GM12878 (cell line): ENCODE measurements around the gene DIAPH1. TPM values are rescaled to one million over a fixed set of nuclear protein-coding genes. Genes with fewer than 3 reads are reported as not detected.

Source experiments
- ATAC-seq: fragments of 200-7000 bp; cut with Tn5 transposase; 3 replicates; pipeline ENCODE4 v1.9.1; 2020; ENCODE audit warnings: mild to moderate bottlenecking, moderate library complexity
- BruUV-seq: library from RNA; stranded (reverse); fragments of 400-500 nt; replicated peaks from 2 replicates; lab custom pipeline; 2021; lab: Mats Ljungman, UMichigan
- CTCF ChIA-PET: fragments of 300-600 bp; sonication (Branson Sonifier 250); formaldehyde crosslinking; extraction: SDS; loops from one replicate; lab custom pipeline; 2021; ENCODE audit warnings: inconsistent platforms; lab: Yijun Ruan, JAX
- POLR2A ChIA-PET: fragments of 350-600 bp; formaldehyde crosslinking; extraction: SDS; loops from one replicate; lab custom pipeline; 2021; ENCODE audit warnings: inconsistent platforms; lab: Charles Lee
- RAD21 ChIA-PET: fragments of 300-600 bp; sonication (Branson Sonifier 250); formaldehyde crosslinking; loops from one replicate; lab custom pipeline; 2023; ENCODE audit warnings: antibody characterized with exemption; ENCODE audit not compliant: unreplicated experiment; lab: Charles Lee
- SMC1A ChIA-PET: fragments of 300-600 bp; sonication (Branson Sonifier 250); formaldehyde crosslinking; loops from one replicate; lab custom pipeline; 2023; ENCODE audit not compliant: unreplicated experiment, uncharacterized antibody; lab: Charles Lee
- DNase-seq: peaks from one replicate; pipeline ENCODE4 v3.0.0-alpha.2; 2011; ENCODE audit warnings: low read depth, low spot score
- FAIRE-seq: peaks from 3 replicates; lab custom pipeline; 2011; peaks lifted over from hg19 to GRCh38; lab: Jason Lieb, UNC
- H2AFZ ChIP-seq: 2 replicates; pipeline ENCODE4 v1.6.0; 2011; ENCODE audit warnings: low read depth, low read length, control low read depth; ENCODE audit not compliant: control insufficient read depth
- H3K27ac ChIP-seq: 2 replicates; pipeline ENCODE4 v1.5.1; 2011; ENCODE audit warnings: control low read depth; ENCODE audit not compliant: control insufficient read depth, insufficient read depth
- H3K27me3 ChIP-seq, 2 experiments: replicated peaks in 1 of 2; 2 replicates each; pipeline versions ENCODE4 v1.6.0 to v1.6.1; 2011; ENCODE audit warnings: low read length in 1 of 2; ENCODE audit not compliant: control insufficient read depth in 2 of 2, insufficient read depth in 2 of 2
- H3K36me3 ChIP-seq, 2 experiments: 2 replicates each; pipeline ENCODE4 v1.5.1; 2011; ENCODE audit warnings: low read length in 1 of 2; ENCODE audit not compliant: control insufficient read depth in 2 of 2, insufficient read depth in 2 of 2
- H3K4me1 ChIP-seq: 2 replicates; pipeline ENCODE4 v1.6.1; 2011; ENCODE audit warnings: mild to moderate bottlenecking, low read length, moderate library complexity, mixed read lengths; ENCODE audit not compliant: control insufficient read depth, insufficient read depth
- H3K4me2 ChIP-seq: 2 replicates; pipeline ENCODE4 v1.6.0; 2011; ENCODE audit warnings: control low read depth; ENCODE audit not compliant: control insufficient read depth, insufficient read depth
- H3K4me3 ChIP-seq: fragments of 200-600 bp; sonication (generic); 2 replicates; pipeline ENCODE4 v1.5.1; 2016
- H3K79me2 ChIP-seq: 2 replicates; pipeline ENCODE4 v1.6.0; 2011; ENCODE audit warnings: low read length; ENCODE audit not compliant: control insufficient read depth, insufficient read depth
- H3K9ac ChIP-seq: 2 replicates; pipeline ENCODE4 v1.8.0; 2011; ENCODE audit warnings: low read length, control low read depth, mixed read lengths; ENCODE audit not compliant: control insufficient read depth, insufficient read depth
- H3K9me3 ChIP-seq: replicated peaks from 3 replicates; pipeline ENCODE4 v1.5.1; 2011; ENCODE audit warnings: mild to moderate bottlenecking, low read length; ENCODE audit not compliant: control insufficient read depth, insufficient read depth
- H4K20me1 ChIP-seq: 2 replicates; pipeline ENCODE4 v1.6.0; 2011; ENCODE audit not compliant: control insufficient read depth, insufficient read depth
- MXI1 ChIP-seq: fragments of 150-350 bp; IDR thresholded peaks from 2 replicates; pipeline ENCODE4 v1.6.1; 2011; ENCODE audit warnings: low read depth, mild to moderate bottlenecking, inconsistent platforms, low read length, improper control_type of control experiment
- PAX8 ChIP-seq: fragments of 450-650 bp; IDR thresholded peaks from 2 replicates; pipeline ENCODE4 v1.6.1; 2017; ENCODE audit warnings: mild to moderate bottlenecking, moderate library complexity
- RUNX3 ChIP-seq: IDR thresholded peaks from 2 replicates; pipeline ENCODE4 v1.6.1; 2012; ENCODE audit warnings: low read length, inconsistent platforms
- WGBS: methylation state at CpG from one replicate; pipeline ENCODE4 v1.1.6; 2016; ENCODE audit warnings: low lambda C conversion rate; ENCODE audit not compliant: insufficient replicate concordance, insufficient coverage; ENCODE audit errors: missing lambda C conversion rate; 5-methylcytosine and 5-hydroxymethylcytosine counted together
- in situ Hi-C: fragments of 300-500 bp; cut with MboI; formaldehyde crosslinking; loops from 9 replicates; pipeline ENCODE4 v1.14.3; 2018; ENCODE audit warnings: mixed read lengths
- intact Hi-C: fragments of 100-400 bp; cut with micrococcal nuclease; formaldehyde crosslinking; loops from one replicate; pipeline ENCODE4 v1.14.2; 2022; ENCODE audit not compliant: unreplicated experiment
- polyA plus RNA-seq, 11 experiments: library from polyadenylated mRNA; depleted of rRNA in 4 of 11; unstranded in 6 of 11; stranded (reverse) in 5 of 11; fragments of >200 nt; fragmentation: Nextera tagmentation in 4 of 11; fragmentation: Illumina TruSeq in 1 of 11; extraction: Ambion mirVana in 4 of 11; extraction: Trizol in 1 of 11; gene quantifications; 1 replicate in 1 of 11; 2 replicates in 10 of 11; pipeline versions ENCODE4 v1.2.1 to v1.2.3, GENCODE V29; 2011 to 2016; ENCODE audit warnings: inconsistent platforms in 2 of 11, missing spikeins in 2 of 11, low read depth in 1 of 11
- total RNA-seq, 4 experiments: library from RNA; depleted of rRNA in 3 of 4; stranded (reverse); fragments of >200 nt in 3 of 4; fragmentation: Illumina TruSeq in 1 of 4; extraction: Trizol in 1 of 4; gene quantifications; 2 replicates each; pipeline versions ENCODE4 v1.2.1 to v1.2.3, GENCODE V29; 2013 to 2021
- TF ChIP-seq, protein P1 (sequence below), 3 experiments: IDR thresholded peaks in 2 of 3; conservative IDR thresholded peaks in 1 of 3; 2 replicates each; pipeline ENCODE4 v1.5.1; 2011; ENCODE audit warnings: low read depth in 3 of 3, low read length in 3 of 3, mild to moderate bottlenecking in 3 of 3, control low read depth in 2 of 3, moderate library complexity in 2 of 3, inconsistent platforms in 1 of 3, mixed read lengths in 1 of 3; ENCODE audit not compliant: control insufficient read depth in 2 of 3, insufficient read depth in 1 of 3; ENCODE audit errors: extremely low read depth in 1 of 3
- TF ChIP-seq, protein P2 (sequence below): fragments of 450-650 bp; IDR thresholded peaks from 2 replicates; pipeline ENCODE4 v1.6.1; 2017; ENCODE audit warnings: mild to moderate bottlenecking, moderate library complexity
- TF ChIP-seq, protein P3 (sequence below): IDR thresholded peaks from 2 replicates; pipeline ENCODE4 v1.6.1; 2011; ENCODE audit warnings: low read depth, low read length, improper control_type of control experiment, borderline replicate concordance

The DIAPH1 gene
- total and polyA plus RNA-seq, 10 of the 15 experiments (the other 5 are each of a cell fraction or from before 2014, with no cell fraction given): 37.8 to 168 (median 59.0) TPM

DNA sequence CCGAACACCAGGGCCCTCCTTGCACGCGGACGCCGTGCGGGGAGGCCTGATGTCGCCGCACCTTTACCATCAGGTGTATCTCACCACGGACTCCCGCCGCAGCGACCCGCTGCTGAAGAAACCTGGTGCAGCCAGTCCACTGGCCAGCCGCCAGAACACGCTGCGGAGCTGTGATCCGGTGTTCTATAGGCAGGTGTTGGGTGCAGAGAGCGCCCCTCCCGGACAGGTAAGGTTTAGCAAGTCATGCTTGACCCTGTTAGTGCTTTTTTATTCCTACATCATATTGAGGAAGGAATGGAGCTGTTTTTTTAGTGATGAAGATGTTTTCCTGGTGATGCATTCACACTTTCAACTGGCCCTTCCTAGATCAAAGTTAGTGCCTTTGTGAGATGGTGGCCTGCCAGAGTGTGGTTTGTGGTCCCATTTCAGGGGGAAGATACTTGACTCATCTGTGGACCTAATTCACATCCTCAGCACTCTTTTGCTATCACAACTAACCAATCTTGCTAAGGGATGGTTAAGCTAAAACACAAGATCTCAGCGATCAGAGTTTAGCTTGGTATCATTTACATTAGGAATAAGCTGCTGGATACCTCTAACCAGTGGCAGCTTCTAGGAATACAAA lies 140.4 kb downstream of the DIAPH1 start:
- POLR2A ChIA-PET: no interaction called here
- CTCF ChIA-PET: interaction anchor here (1.0 to 8.5 kb wide), 7 partner anchors 11 to 86 kb away, joined by 3 to 213 read pairs (median 31); partner anchors contain the start of genes PCDHGA11, PCDHGA12 and PCDHGC5
- Histone ChIP-seq H3K9me3 (no peaks in the 10 kb centered on the region), H3K4me2 (peak overlapping the region; percentile 80), H3K79me2 (no peaks in the 10 kb centered on the region), H3K4me1 (peaks cover 19% of the 10 kb centered on the region), H3K36me3 (no peaks in the 10 kb centered on the region), H3K27ac (no peak overlapping the region), H4K20me1 (no peaks in the 10 kb centered on the region), H3K9ac (no peak overlapping the region), H3K27me3 (no peaks in the 10 kb centered on the region; a peak in 1 of 4 replicates), H2AFZ (no peak overlapping the region), H3K4me3 (0 out of 2 replicates have a peak overlapping the region, but pooled peaks have one; percentile 13)
- BruUV-seq: no TSS peak
- FAIRE-seq (no peak), DNase-seq (no peak), ATAC-seq (no peak)
- RAD21 ChIA-PET: interaction anchor here (1.1 to 4.9 kb wide), 5 partner anchors 32 to 86 kb away, joined by 3 to 109 read pairs (median 5); partner anchors contain the start of gene PCDHGA12
- 57% methylated on average over 20 of the region's 20 CpGs for WGBS
- in situ Hi-C loops: loop anchor here (5.0 kb wide), 1 partner anchor 49 kb away; no protein-coding TSS in a partner anchor
- SMC1A ChIA-PET: interaction anchor here (0.7 to 6.6 kb wide), 7 partner anchors 14 to 80 kb away, joined by 3 to 117 read pairs (median 4); partner anchors contain the start of gene PCDHGA10
- TF ChIP-seq RUNX3 (peak; percentile 87), MXI1 (no peak), PAX8 (no peak)
- TF ChIP-seq, protein P1, sequence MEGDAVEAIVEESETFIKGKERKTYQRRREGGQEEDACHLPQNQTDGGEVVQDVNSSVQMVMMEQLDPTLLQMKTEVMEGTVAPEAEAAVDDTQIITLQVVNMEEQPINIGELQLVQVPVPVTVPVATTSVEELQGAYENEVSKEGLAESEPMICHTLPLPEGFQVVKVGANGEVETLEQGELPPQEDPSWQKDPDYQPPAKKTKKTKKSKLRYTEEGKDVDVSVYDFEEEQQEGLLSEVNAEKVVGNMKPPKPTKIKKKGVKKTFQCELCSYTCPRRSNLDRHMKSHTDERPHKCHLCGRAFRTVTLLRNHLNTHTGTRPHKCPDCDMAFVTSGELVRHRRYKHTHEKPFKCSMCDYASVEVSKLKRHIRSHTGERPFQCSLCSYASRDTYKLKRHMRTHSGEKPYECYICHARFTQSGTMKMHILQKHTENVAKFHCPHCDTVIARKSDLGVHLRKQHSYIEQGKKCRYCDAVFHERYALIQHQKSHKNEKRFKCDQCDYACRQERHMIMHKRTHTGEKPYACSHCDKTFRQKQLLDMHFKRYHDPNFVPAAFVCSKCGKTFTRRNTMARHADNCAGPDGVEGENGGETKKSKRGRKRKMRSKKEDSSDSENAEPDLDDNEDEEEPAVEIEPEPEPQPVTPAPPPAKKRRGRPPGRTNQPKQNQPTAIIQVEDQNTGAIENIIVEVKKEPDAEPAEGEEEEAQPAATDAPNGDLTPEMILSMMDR (IDR thresholded peaks at IDR 0.05 in 2 of 3, conservative IDR thresholded peaks at IDR 0.05 in 1 of 3; ENCODE audit: control insufficient read depth in 2 of 3, extremely low read depth in 1 of 3, insufficient read depth in 1 of 3, low read depth in 3 of 3, low read length in 3 of 3): peak; percentile 7 to 30 (median 28); a peak in 2 of 6 replicates
- TF ChIP-seq, protein P2, sequence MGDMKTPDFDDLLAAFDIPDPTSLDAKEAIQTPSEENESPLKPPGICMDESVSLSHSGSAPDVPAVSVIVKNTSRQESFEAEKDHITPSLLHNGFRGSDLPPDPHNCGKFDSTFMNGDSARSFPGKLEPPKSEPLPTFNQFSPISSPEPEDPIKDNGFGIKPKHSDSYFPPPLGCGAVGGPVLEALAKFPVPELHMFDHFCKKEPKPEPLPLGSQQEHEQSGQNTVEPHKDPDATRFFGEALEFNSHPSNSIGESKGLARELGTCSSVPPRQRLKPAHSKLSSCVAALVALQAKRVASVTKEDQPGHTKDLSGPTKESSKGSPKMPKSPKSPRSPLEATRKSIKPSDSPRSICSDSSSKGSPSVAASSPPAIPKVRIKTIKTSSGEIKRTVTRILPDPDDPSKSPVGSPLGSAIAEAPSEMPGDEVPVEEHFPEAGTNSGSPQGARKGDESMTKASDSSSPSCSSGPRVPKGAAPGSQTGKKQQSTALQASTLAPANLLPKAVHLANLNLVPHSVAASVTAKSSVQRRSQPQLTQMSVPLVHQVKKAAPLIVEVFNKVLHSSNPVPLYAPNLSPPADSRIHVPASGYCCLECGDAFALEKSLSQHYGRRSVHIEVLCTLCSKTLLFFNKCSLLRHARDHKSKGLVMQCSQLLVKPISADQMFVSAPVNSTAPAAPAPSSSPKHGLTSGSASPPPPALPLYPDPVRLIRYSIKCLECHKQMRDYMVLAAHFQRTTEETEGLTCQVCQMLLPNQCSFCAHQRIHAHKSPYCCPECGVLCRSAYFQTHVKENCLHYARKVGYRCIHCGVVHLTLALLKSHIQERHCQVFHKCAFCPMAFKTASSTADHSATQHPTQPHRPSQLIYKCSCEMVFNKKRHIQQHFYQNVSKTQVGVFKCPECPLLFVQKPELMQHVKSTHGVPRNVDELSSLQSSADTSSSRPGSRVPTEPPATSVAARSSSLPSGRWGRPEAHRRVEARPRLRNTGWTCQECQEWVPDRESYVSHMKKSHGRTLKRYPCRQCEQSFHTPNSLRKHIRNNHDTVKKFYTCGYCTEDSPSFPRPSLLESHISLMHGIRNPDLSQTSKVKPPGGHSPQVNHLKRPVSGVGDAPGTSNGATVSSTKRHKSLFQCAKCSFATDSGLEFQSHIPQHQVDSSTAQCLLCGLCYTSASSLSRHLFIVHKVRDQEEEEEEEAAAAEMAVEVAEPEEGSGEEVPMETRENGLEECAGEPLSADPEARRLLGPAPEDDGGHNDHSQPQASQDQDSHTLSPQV: no peak
- TF ChIP-seq, protein P3, sequence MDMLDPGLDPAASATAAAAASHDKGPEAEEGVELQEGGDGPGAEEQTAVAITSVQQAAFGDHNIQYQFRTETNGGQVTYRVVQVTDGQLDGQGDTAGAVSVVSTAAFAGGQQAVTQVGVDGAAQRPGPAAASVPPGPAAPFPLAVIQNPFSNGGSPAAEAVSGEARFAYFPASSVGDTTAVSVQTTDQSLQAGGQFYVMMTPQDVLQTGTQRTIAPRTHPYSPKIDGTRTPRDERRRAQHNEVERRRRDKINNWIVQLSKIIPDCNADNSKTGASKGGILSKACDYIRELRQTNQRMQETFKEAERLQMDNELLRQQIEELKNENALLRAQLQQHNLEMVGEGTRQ: no peak
- intact Hi-C loops: no loop called here
